MM.1S (cell line): ENCODE results near the gene KRTAP1-4.

Experiments
- DNase-seq: peaks from one replicate; pipeline ENCODE4 v3.0.0-alpha.2; 2015
- H2AFZ ChIP-seq: fragments of 300-600 bp; sonication (generic); 2 replicates; pipeline ENCODE4 v1.6.0; 2016; ENCODE audit warnings: antibody characterized with exemption, low read length
- H3F3A ChIP-seq: fragments of 300-600 bp; sonication (generic); 2 replicates; pipeline ENCODE4 v1.6.1; 2016; ENCODE audit warnings: mild to moderate bottlenecking, antibody characterized with exemption, low read length, moderate library complexity, mixed read lengths; ENCODE audit not compliant: insufficient read depth
- H3K27ac ChIP-seq: fragments of 300-600 bp; sonication (generic); 2 replicates; pipeline ENCODE4 v1.5.1; 2016; ENCODE audit warnings: mild to moderate bottlenecking, low read length
- H3K27me3 ChIP-seq: fragments of 300-600 bp; sonication (generic); replicated peaks from 2 replicates; pipeline ENCODE4 v1.6.0; 2016; ENCODE audit warnings: low read length; ENCODE audit not compliant: insufficient read depth
- H3K36me3 ChIP-seq: fragments of 300-600 bp; sonication (generic); replicated peaks from 2 replicates; pipeline ENCODE4 v1.6.1; 2016; ENCODE audit warnings: mild to moderate bottlenecking, low read length, mixed read lengths; ENCODE audit not compliant: insufficient read depth
- H3K4me1 ChIP-seq: fragments of 300-600 bp; sonication (generic); 2 replicates; pipeline ENCODE4 v1.6.1; 2016; ENCODE audit warnings: low read length, mixed read lengths
- H3K4me2 ChIP-seq: fragments of 300-600 bp; sonication (generic); 2 replicates; pipeline ENCODE4 v1.6.0; 2016; ENCODE audit warnings: low read depth, low read length
- H3K4me3 ChIP-seq: fragments of 300-600 bp; sonication (generic); 2 replicates; pipeline ENCODE4 v1.5.1; 2016; ENCODE audit warnings: low read length, mixed read lengths
- H3K79me2 ChIP-seq: fragments of 300-600 bp; sonication (generic); 2 replicates; pipeline ENCODE4 v1.6.1; 2016; ENCODE audit warnings: mixed run types, low read length, mixed read lengths
- H3K9ac ChIP-seq: fragments of 300-600 bp; sonication (generic); 2 replicates; pipeline ENCODE4 v1.6.1; 2016; ENCODE audit warnings: low read length, mixed read lengths
- H3K9me2 ChIP-seq: fragments of 300-600 bp; sonication (generic); replicated peaks from 2 replicates; pipeline ENCODE4 v1.6.1; 2016; ENCODE audit warnings: mild to moderate bottlenecking, low read length, mixed read lengths; ENCODE audit not compliant: insufficient read depth
- H3K9me3 ChIP-seq: fragments of 300-600 bp; sonication (generic); replicated peaks from 2 replicates; pipeline ENCODE4 v1.6.1; 2016; ENCODE audit warnings: mild to moderate bottlenecking, low read length, mixed read lengths; ENCODE audit not compliant: insufficient read depth
- H4K20me1 ChIP-seq: fragments of 300-600 bp; sonication (generic); 2 replicates; pipeline ENCODE4 v1.6.1; 2016; ENCODE audit warnings: mild to moderate bottlenecking, low read length, moderate library complexity, mixed read lengths; ENCODE audit not compliant: insufficient read depth
- EZH2 ChIP-seq: fragments of 300-600 bp; sonication (generic); optimal IDR thresholded peaks from 2 replicates; pipeline ENCODE3; 2017; ENCODE audit warnings: low read depth, mild to moderate bottlenecking, antibody characterized with exemption, low read length, mixed read lengths
- EZH2phosphoT487 ChIP-seq: fragments of 300-600 bp; sonication (generic); IDR thresholded peaks from 2 replicates; pipeline ENCODE4 v1.6.1; 2018; ENCODE audit warnings: antibody characterized with exemption, low read length
- TF ChIP-seq, protein P1 (sequence below): fragments of 300-600 bp; sonication (generic); IDR thresholded peaks from 2 replicates; pipeline ENCODE4 v1.5.1; 2016; ENCODE audit warnings: antibody characterized with exemption, low read length, mixed read lengths

KRTAP1-4 gene

DNA sequence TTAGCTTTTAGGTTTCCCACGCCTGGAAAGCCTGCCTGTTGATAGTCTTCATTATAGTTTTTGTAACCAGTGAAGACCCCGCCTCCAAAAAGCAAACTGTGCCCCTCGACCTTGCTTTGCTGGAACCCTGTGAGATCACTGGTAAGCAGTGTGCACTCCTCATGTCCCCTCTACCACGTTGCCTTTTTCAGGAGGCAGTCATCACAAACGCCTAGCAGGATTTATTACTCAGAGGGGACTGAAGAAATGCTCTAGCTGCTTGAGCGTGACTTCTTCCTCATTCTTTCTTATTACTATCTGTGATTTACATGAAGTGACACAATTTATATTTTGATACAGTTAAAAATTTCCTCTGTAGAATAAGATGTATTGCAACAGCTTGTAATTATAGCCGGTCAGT is 14.5 kb downstream of the KRTAP1-4 start:
- Histone ChIP-seq H2AFZ (no peak overlapping the region), H3F3A (no peaks in the 10 kb centered on the region), H3K27me3 (no peaks in the 10 kb centered on the region), H3K36me3 (no peaks in the 10 kb centered on the region), H4K20me1 (no peaks in the 10 kb centered on the region), H3K27ac (no peak overlapping the region), H3K9me3 (no peaks in the 10 kb centered on the region), H3K9ac (no peak overlapping the region), H3K4me2 (no peak overlapping the region), H3K4me1 (no peaks in the 10 kb centered on the region), H3K79me2 (no peaks in the 10 kb centered on the region), H3K4me3 (no peak overlapping the region), H3K9me2 (no peaks in the 10 kb centered on the region; the same call in 1 of the 2 replicates)
- TF ChIP-seq EZH2 (no peak), EZH2phosphoT487 (no peak)
- TF ChIP-seq, protein P1, sequence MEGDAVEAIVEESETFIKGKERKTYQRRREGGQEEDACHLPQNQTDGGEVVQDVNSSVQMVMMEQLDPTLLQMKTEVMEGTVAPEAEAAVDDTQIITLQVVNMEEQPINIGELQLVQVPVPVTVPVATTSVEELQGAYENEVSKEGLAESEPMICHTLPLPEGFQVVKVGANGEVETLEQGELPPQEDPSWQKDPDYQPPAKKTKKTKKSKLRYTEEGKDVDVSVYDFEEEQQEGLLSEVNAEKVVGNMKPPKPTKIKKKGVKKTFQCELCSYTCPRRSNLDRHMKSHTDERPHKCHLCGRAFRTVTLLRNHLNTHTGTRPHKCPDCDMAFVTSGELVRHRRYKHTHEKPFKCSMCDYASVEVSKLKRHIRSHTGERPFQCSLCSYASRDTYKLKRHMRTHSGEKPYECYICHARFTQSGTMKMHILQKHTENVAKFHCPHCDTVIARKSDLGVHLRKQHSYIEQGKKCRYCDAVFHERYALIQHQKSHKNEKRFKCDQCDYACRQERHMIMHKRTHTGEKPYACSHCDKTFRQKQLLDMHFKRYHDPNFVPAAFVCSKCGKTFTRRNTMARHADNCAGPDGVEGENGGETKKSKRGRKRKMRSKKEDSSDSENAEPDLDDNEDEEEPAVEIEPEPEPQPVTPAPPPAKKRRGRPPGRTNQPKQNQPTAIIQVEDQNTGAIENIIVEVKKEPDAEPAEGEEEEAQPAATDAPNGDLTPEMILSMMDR = no peak
- no peak for DNase-seq

DNA sequence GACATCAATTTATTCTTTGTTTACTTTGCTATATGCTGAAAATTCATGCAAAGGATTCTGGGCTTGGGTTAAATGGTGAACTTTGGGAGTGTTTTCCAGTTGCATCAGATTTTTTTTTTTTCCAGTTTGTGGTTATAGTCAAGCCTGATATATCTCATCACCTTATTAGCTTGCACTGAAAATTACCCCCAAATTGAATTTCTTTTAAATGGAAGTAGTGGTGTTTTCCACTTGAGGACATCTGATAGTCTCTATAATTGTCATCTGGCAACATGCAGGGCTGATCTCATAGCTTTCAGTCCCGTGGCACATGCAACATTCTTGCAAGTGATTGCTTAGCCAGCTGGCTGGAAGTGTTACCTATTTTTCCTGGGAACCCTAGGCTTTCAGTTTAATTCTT is 16.4 kb downstream of the KRTAP1-4 start:
- TF ChIP-seq EZH2phosphoT487 (no peak), EZH2 (no peak)
- TF ChIP-seq, protein P1 = no peak

DNA sequence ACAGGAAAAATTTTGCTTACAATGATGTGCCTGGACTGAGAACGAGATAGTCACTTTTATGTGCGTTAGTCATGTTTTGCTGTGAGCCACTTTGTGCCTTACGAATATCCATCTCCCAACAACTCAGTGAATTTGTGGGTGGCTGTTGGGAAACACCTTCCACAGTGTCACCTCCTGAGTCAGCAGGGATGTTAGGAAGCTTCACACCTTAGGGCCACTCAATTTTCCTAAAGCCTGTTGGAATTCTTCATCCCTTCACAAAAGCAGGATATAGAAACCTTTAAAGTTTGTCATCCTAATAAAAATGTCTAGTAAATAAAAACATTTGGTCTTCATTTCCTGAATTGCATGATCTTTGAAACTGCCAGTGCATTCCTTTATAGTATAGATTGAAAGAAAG is 16.8 kb downstream of the KRTAP1-4 start:
- Histone ChIP-seq H3K4me3 (no peak overlapping the region), H3K27me3 (no peaks in the 10 kb centered on the region), H3K79me2 (no peaks in the 10 kb centered on the region), H3K4me1 (no peaks in the 10 kb centered on the region), H3K36me3 (no peaks in the 10 kb centered on the region), H2AFZ (no peak overlapping the region), H3K4me2 (no peak overlapping the region), H4K20me1 (no peaks in the 10 kb centered on the region), H3K27ac (no peak overlapping the region), H3K9me2 (no peaks in the 10 kb centered on the region; the same call in 1 of the 2 replicates), H3K9ac (no peak overlapping the region), H3K9me3 (no peaks in the 10 kb centered on the region), H3F3A (no peaks in the 10 kb centered on the region)
- TF ChIP-seq, protein P1 = no peak
- TF ChIP-seq EZH2 (no peak), EZH2phosphoT487 (no peak)
- no peak for DNase-seq

More for the DNA sequence above, 16.4 kb downstream of the KRTAP1-4 start:
- Histone ChIP-seq H3K4me2 (no peak overlapping the region), H3K79me2 (no peaks in the 10 kb centered on the region), H3K27me3 (no peaks in the 10 kb centered on the region), H3K4me1 (no peaks in the 10 kb centered on the region), H3K9me2 (no peaks in the 10 kb centered on the region; the same call in 1 of the 2 replicates), H3F3A (no peaks in the 10 kb centered on the region), H3K4me3 (no peak overlapping the region), H3K9me3 (no peaks in the 10 kb centered on the region), H3K9ac (no peak overlapping the region), H3K27ac (no peak overlapping the region), H4K20me1 (no peaks in the 10 kb centered on the region), H3K36me3 (no peaks in the 10 kb centered on the region), H2AFZ (no peak overlapping the region)
- DNase-seq = no peak
